Stimulated activated CD4-positive, alpha-beta T cell treated with anti-CD3 and anti-CD28 coated beads, Interleukin-15, amount 100 ng/mL, for 1 hour (primary cell): ENCODE measurements around the gene PRICKLE4.
"Not testable (repeated sequence)": the region's sequence is repeated elsewhere in the genome, so short reads cannot be mapped to it uniquely, and the experiment has no call there.

Source experiments
- DNase-seq, 2 donors: peaks; one replicate each; pipeline ENCODE4 v3.0.0-alpha.2; 2020; ENCODE audit warnings: low read depth in 1 of 2, low spot score in 1 of 2

Gene PRICKLE4

GRCh38 chr6:41744236-41744787, 36.3 kb upstream of the PRICKLE4 start:
- DNase-seq, result no peak

DNA sequence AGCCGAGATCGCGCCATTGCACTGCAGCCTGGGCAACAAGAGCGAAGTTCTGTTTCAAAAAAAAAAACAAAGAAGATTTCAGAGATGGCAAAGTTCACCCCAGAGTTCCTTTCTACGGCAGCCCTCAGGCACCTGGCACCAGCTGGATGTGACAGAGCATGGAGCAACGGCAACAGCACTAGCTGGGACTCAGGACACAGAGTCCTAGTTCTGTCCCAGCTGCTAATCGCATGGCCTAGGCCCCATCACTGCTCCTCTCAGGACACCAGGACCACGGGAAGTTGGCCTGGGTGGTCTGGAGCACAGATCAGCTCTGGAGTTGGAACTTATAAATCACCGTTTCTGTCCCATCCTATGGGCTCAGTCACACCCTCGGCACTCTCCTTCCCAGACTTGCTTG, 34.5 kb upstream of the PRICKLE4 start:
- no peak for DNase-seq

DNA sequence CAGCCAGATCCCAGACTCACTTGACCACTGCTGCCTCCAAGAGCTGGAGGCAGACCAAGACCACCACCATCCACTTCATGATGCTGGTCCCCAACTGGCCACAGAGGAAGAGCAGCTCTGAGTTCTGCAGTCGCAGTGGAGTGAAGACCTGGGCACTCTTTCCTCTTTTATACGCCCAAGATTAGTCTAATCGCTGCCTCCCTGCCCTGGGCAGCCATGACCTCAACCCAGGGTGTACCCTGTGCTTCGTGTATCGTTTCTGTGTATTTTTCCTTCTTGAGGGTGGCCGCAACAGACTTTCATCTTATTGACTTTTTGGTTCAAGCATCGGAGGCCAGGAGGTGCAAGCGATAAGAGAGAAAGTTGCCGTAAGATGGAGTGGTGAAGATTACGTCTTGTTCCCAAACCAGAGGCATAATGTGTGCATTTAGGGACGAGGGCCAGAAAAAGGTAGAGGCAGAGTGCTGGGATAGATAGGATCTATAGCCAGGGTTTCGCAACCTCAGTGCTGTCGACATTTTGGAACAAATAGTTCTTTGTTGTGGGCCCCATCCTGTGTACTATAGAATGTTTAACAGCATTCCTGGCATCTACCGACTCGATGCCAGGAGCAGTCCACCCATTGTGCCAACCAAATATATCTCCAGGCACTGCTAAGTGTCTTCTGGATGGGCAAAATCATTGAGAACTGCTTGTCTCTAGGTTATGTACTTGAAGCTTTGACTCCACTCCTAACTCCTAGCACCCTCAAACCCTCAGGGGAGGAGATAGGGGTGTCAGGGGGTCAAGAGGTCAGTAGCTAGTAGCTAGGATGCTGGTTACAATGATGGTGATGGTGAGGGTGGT, 33.1 kb upstream of the PRICKLE4 start, which contains the start of gene PGC:
Gene PGC (minus strand): TSS at position 142 of the 846 bp plus-strand sequence. CDS start 63 bp downstream, at position 79.
- no peak for DNase-seq

- DNase-seq, result no peak
These were observed 32.5 kb upstream of the PRICKLE4 start for GRCh38 chr6:41748102-41748477.

DNA sequence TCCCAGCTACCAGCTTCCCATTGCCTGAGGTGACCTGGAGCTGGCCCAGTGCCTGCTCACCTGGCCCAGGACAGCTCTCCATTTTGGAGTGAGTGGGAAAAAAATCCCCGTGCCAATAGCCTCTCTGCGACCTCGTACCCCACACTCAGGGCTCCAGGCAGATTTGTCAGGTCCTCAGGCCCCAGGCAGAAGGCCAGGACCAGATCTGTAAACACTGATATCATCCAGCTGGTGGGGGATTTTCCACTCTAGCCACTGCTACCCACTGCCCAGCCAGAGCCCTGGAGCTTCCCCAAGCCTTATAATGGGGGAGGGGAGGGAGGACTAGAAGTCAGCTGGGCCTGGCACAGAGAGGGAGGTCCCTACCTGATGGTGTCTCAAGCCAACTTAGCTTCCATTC, 32.0 kb upstream of the PRICKLE4 start:
- DNase-seq, result no peak

DNA sequence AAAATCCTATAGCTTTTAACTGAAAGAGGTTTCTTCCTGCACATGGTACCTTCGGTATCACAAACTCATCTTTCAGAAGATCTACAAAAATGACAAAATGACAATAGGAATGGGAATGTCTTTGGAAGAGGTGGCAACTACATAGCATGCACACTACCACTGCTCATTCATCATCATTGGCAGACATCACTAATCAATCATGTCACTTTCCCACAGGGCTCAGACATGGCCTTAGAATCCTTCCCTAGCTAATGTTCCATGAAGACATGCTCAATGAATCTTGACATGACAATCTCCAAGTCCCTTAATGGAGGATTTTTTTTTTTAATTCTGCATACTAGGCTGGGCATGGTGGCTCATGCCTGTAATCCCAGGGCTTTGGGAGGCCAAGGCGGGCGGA, 30.2 kb upstream of the PRICKLE4 start:
- DNase-seq, result no peak

DNA sequence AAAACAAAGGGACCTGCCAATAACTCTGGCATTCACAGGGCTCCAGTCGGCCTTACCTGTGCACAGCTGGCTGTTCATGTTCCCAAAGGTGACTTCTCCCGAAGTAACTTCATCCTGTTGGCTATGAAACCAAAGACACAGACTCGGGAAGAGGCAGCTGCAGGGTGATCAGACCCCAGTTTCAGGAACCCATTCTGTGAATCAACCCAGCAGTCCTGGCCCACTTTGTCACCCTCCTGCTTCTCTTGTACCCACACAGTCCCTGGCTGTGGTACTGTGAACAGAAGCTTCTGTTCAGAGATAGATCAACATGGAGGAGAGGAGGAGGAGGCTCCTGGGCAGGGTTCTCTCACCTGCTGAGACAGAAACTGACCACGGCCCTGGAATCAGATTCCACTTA, 24.7 kb upstream of the PRICKLE4 start:
- DNase-seq, result no peak

DNA sequence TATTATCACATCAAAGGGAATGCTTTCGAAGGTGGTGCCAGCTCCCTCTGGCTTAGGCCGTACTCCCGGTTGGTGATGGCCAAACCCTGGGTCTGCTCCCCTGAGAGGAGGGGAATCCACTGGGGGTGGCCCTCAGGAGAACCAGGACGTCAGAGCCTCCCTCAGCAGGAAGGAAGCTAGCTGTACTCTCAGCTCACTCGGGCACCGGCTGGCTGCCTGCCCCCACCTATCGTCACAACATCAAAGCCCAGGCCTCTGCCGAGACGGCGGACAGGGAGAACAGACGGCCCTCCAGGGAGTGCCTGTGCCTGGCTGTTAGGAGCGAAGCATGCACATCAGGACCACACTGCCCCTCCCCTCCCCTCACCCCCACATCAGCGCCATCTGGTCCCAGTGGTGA, 24.2 kb upstream of the PRICKLE4 start:
- no peak for DNase-seq

GRCh38 chr6:41757271-41757670, 23.3 kb upstream of the PRICKLE4 start:
- no peak for DNase-seq

GRCh38 chr6:41757931-41758640, 22.5 kb upstream of the PRICKLE4 start:
- DNase-seq, result no peak

GRCh38 chr6:41758641-41759035, 21.9 kb upstream of the PRICKLE4 start:
- no peak for DNase-seq

DNA sequence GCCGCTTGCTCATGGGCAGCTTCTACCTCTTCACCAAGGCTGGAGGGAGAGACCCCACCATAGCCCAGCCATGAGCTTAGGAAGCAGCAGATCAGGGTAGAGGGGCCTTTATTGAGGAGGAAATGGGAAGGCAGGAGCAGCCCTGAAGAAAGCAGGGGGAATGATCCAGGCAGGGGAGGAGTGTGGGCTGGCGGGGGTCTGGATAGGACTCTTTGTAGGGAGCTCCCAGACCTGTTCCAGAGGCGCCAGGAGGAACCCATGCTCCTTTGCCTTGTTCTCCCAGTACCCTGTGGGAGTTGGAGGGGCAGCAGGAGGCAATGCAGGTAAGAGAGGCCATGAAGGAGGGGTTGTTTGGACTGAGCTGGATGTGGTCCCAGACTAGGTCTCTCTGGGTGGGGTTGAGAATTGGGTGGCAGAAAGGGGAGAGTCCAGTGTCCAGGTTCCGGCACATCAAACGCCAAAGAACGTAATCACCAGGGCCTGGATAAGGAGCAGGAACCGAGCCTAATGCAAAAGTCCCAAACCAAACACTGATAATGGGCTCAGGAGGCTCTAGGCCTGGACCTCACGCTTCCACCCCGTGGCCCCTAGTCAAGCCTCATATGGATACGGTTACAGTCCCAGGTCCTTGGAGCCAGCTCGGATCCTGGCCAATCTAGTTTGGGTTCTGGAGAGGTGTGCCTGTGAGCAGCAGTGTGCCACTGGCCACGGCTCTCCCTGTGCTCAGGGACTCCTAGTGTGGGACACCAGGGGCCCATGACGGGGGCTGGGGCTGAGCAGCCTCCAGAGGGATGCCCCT, 21.3 kb upstream of the PRICKLE4 start:
- DNase-seq, result no peak

DNA sequence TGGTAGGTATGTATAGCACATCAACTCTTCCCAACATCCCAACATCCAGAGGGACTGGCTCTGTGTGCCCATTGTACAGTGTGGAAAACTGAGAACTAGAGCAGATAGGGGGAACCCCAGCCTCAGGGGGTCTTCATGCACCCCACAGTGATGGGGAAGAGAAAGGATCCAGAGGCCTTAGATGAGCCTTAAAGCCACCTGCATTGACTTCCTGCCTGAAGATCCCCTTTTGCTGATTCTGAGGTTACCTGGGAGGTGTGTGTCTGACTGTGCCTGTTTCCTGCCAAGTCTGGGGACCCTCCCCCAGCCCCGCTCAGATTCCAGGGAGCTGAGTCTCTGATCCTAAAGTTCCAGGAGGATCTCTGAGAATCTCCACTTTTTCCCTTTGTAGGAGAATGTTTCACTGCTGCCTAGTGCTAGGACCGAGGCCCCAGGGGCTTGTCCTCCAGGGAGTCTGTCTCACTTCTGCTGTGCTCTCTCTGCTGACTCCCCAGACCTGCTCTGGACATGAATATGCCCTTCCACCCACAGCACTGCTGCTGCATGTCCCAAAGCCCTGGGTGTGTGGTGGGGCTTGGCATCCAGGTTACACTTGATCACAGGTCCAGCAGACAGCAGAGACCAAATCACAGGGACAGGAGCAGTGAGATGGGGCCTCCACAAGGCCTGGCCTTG, 20.5 kb upstream of the PRICKLE4 start:
- no peak for DNase-seq

DNA sequence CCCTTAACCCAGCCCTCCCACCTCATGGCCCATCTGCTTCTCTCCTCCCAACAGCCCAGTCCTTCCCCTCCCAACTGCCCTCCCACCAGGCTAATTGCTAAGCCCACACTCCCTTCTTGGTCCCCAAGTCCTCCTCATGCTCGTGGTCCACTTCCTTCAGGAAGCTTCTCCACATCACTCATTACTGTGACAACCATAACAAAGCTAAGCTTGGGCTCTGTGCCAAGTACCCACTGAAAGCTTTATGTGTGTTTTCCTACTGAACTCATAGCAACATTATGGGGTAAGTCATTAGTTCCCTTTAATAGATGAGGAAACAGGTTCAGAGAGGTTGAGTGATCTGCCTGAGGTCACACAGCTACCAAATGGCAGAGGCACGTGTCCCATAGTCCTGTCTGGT, 17.1 kb upstream of the PRICKLE4 start:
- DNase-seq, result no peak

GRCh38 chr6:41766043-41766664, 14.4 kb upstream of the PRICKLE4 start:
- DNase-seq, result not testable (repeated sequence)

- DNase-seq, result no peak
These were observed 13.3 kb upstream of the PRICKLE4 start for GRCh38 chr6:41767112-41767833.

DNA sequence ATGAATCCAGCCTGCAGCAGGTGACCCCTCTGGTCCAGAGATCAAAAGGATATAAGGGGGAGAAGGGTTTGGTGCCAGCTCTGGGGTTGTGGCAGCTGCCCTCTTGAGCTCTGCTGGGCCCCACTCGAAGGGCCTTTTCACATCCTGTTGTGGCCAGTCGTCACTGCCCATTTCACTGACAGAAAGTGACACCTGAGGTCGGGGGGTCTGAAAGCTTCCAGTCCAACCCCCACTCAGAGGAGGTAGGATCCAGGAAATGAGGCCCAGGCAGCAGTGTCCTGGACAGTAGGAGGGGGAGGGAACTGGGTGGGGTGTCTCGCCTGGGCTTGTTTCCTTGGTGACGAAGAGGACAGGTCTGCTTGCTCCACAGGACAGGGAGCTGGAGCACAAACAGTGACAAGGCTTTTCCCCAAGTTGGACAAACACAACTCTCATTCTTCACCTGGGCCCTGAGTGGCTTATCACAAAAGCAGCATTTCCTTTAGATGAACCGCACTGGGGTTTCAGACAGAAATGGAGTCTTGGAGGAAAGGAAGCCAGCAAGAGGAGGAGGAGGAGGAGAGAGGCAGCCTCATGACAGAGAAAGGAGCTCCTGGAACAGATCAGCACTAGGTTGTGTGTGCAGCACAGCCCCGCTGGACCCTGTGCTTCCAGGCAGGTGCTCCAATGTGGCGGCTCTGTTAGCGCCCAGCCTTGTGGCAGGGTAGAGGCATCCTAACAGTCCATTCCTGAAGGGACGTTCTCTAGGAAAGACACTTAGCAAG, 11.9 kb upstream of the PRICKLE4 start:
- no peak for DNase-seq

DNA sequence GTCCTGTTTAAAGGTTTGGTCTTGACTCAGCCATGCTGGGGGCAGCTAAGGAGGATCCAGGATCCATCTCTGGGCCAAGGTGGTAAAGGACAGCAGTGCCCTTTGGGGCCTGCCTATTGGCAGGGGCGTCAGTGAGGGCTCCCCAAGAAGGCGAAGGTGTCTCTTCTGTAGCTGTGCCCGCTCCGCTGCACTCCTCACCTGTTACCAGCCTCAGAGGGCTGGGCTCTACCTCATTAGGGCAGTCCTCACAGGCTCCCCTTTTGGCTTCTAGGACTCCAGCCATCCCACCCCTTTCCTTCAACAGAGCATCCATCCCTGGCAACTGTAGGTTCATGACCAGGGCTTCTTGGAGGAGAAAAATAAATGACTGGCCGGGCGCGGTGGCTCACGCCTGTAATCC, 11.2 kb upstream of the PRICKLE4 start:
- no peak for DNase-seq
